WTC11 (cell line): Measurements from ENCODE around the gene NEAT1.

Experiments used
- CTCF ChIP-seq: fragments of 200-600 bp; IDR thresholded peaks from 2 replicates; pipeline ENCODE4 v1.8.0; 2022; ENCODE audit warnings: antibody characterized with exemption
- ESRRA ChIP-seq: sonication (generic); formaldehyde crosslinking; IDR thresholded peaks from 2 replicates; pipeline ENCODE4 v1.8.1; 2022; ENCODE audit warnings: mild to moderate bottlenecking, missing genetic modification reagents, borderline replicate concordance
- NR3C1 ChIP-seq: sonication (generic); formaldehyde crosslinking; conservative IDR thresholded peaks from 2 replicates; pipeline ENCODE4 v1.8.1; 2023; ENCODE audit warnings: low read depth, mild to moderate bottlenecking, missing genetic modification reagents
- SMAD3 ChIP-seq: sonication (generic); formaldehyde crosslinking; IDR thresholded peaks from 2 replicates; pipeline ENCODE4 v1.8.0; 2022; ENCODE audit warnings: missing genetic modification reagents, mild to moderate bottlenecking, borderline replicate concordance
- SOX15 ChIP-seq: fragments of 250-450 bp; sonication (Bioruptor Pico); IDR thresholded peaks from 2 replicates; pipeline ENCODE4 v1.9.0; 2021; ENCODE audit warnings: mild to moderate bottlenecking
- TF ChIP-seq, protein P1 (sequence below): sonication (generic); formaldehyde crosslinking; IDR thresholded peaks from 2 replicates; pipeline ENCODE4 v1.8.0; 2022; ENCODE audit warnings: mild to moderate bottlenecking, missing genetic modification reagents
- TF ChIP-seq, protein P2 (sequence below): sonication (generic); formaldehyde crosslinking; conservative IDR thresholded peaks from 2 replicates; pipeline ENCODE4 v1.8.1; 2023; ENCODE audit warnings: mild to moderate bottlenecking, low read depth, missing genetic modification reagents, moderate library complexity

DNA sequence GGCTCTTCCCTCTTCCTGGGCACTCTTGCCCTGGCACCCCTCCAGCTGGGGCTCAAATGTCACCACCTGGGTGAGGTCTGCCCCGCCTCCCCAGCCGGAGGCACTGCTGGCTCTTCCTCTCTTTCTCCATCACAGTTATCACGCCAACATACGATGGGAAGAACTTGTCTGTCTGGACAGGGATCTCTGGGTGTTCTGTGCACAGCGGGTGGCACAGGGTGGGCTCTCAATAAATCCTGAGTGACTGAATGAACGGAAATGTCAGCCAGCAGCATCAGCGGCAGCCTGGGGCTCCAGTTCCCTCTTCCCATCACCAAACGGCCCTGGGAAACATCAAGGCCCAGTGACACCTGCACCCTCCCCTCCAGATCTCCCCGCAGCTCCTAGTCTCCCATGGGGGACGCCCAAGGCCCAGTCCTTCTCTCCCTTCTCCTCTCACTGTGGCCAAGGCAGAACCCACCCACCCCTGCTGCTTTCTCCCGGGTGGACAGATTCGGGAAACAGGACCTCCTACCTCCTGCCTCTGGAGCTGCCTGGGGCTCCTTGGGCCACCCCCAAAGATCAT, 39.7 kb upstream of the NEAT1 start:
- no peak for TF ChIP-seq CTCF
- TF ChIP-seq, protein P1, sequence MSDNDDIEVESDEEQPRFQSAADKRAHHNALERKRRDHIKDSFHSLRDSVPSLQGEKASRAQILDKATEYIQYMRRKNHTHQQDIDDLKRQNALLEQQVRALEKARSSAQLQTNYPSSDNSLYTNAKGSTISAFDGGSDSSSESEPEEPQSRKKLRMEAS (CRISPR knock-in tag): no peak
- TF ChIP-seq NR3C1 (CRISPR knock-in tag): no peak
- no peak for TF ChIP-seq SOX15
- no peak for TF ChIP-seq ESRRA (CRISPR knock-in tag)
- TF ChIP-seq, protein P2, sequence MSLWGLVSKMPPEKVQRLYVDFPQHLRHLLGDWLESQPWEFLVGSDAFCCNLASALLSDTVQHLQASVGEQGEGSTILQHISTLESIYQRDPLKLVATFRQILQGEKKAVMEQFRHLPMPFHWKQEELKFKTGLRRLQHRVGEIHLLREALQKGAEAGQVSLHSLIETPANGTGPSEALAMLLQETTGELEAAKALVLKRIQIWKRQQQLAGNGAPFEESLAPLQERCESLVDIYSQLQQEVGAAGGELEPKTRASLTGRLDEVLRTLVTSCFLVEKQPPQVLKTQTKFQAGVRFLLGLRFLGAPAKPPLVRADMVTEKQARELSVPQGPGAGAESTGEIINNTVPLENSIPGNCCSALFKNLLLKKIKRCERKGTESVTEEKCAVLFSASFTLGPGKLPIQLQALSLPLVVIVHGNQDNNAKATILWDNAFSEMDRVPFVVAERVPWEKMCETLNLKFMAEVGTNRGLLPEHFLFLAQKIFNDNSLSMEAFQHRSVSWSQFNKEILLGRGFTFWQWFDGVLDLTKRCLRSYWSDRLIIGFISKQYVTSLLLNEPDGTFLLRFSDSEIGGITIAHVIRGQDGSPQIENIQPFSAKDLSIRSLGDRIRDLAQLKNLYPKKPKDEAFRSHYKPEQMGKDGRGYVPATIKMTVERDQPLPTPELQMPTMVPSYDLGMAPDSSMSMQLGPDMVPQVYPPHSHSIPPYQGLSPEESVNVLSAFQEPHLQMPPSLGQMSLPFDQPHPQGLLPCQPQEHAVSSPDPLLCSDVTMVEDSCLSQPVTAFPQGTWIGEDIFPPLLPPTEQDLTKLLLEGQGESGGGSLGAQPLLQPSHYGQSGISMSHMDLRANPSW (CRISPR knock-in tag): no peak
- no peak for TF ChIP-seq SMAD3 (CRISPR knock-in tag)
